ENCODE data around the gene POC1A.

POC1A gene

GRCh38 chr3:52031896-52032295, 122.3 kb downstream of the POC1A start:
- in situ Hi-C loops (cut with MboI; ENCODE audit: low pct_unique_long_range_greater_than_20kb, low sequenced_read_pairs, unreplicated experiment): no loop called here
- TF ChIP-seq, protein P1, sequence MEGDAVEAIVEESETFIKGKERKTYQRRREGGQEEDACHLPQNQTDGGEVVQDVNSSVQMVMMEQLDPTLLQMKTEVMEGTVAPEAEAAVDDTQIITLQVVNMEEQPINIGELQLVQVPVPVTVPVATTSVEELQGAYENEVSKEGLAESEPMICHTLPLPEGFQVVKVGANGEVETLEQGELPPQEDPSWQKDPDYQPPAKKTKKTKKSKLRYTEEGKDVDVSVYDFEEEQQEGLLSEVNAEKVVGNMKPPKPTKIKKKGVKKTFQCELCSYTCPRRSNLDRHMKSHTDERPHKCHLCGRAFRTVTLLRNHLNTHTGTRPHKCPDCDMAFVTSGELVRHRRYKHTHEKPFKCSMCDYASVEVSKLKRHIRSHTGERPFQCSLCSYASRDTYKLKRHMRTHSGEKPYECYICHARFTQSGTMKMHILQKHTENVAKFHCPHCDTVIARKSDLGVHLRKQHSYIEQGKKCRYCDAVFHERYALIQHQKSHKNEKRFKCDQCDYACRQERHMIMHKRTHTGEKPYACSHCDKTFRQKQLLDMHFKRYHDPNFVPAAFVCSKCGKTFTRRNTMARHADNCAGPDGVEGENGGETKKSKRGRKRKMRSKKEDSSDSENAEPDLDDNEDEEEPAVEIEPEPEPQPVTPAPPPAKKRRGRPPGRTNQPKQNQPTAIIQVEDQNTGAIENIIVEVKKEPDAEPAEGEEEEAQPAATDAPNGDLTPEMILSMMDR (IDR thresholded peaks at IDR 0.05; ENCODE audit: extremely low read depth, insufficient read depth, missing control alignments): no peak

GRCh38 chr3:52030714-52031310, 123.4 kb downstream of the POC1A start:
- TF ChIP-seq, protein P1 (IDR thresholded peaks at IDR 0.05; ENCODE audit: extremely low read depth, insufficient read depth, missing control alignments): no peak
- DNase-seq (ENCODE audit: low spot score): no peak
- in situ Hi-C loops (cut with MboI; ENCODE audit: low pct_unique_long_range_greater_than_20kb, low sequenced_read_pairs, unreplicated experiment): no loop called here

More at GRCh38 chr3:52031896-52032295, 122.3 kb downstream of the POC1A start:
- no peak for DNase-seq (ENCODE audit: low spot score)

GRCh38 chr3:52029535-52029934, 124.7 kb downstream of the POC1A start:
- in situ Hi-C loops (cut with MboI; ENCODE audit: low pct_unique_long_range_greater_than_20kb, low sequenced_read_pairs, unreplicated experiment): no loop called here
- TF ChIP-seq, protein P1 (IDR thresholded peaks at IDR 0.05; ENCODE audit: extremely low read depth, insufficient read depth, missing control alignments): no peak
- DNase-seq (ENCODE audit: low spot score): no peak

GRCh38 chr3:52029053-52029452, 125.2 kb downstream of the POC1A start:
- in situ Hi-C loops (cut with MboI; ENCODE audit: low pct_unique_long_range_greater_than_20kb, low sequenced_read_pairs, unreplicated experiment): no loop called here
- TF ChIP-seq, protein P1 (IDR thresholded peaks at IDR 0.05; ENCODE audit: extremely low read depth, insufficient read depth, missing control alignments): no peak
- no peak for DNase-seq (ENCODE audit: low spot score)

DNA sequence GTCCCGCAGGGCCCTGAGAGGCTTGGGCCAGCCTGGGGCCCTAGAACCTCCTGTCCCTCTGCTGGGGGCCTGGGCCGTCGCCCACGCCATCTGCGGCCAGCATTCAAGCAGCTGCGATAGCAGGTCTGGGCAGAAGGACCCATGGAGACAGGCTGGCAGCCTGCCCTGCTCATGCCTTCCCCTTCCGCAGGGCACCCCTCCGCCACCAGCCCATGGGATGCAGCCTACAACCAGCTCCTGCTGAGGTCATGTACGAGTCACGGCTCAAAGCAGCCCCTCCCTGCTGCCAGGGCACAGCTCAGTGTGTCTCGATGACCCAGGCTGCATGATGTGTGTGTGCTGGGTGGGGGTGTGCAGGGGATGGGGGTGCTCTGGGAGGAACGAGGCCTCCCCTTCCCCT, 125.7 kb downstream of the POC1A start:
- TF ChIP-seq, protein P1 (IDR thresholded peaks at IDR 0.05; ENCODE audit: extremely low read depth, insufficient read depth, missing control alignments): no peak
- in situ Hi-C loops (cut with MboI; ENCODE audit: low pct_unique_long_range_greater_than_20kb, low sequenced_read_pairs, unreplicated experiment): no loop called here
- no peak for DNase-seq (ENCODE audit: low spot score)

DNA sequence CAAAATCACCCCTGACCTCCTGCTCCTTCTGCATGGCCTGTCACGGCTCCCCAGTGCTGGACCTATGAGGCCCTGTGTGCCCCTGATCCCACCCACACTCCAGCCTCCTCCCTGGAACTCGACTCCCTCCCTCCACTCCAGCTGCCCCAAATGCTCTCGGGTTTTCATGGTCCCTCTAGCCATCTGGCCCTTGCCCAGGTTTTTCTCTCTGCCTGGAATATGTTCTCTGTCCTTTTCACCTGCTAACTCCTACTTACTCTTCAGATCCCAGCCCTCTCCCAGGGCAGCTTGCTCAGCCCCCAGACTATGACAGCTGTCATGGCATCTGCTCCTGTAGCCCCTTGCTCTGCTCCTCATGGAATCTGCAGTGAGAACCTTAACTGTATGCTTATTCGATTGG, 128.2 kb downstream of the POC1A start:
- TF ChIP-seq, protein P1 (IDR thresholded peaks at IDR 0.05; ENCODE audit: extremely low read depth, insufficient read depth, missing control alignments): no peak
- no peak for DNase-seq (ENCODE audit: low spot score)
- in situ Hi-C loops (cut with MboI; ENCODE audit: low pct_unique_long_range_greater_than_20kb, low sequenced_read_pairs, unreplicated experiment): no loop called here
